HepG2 (cell line): ENCODE data around the gene LSM12. TPM values are rescaled to one million over a fixed set of nuclear protein-coding genes. Genes with fewer than 3 reads are reported as not detected.

ENCODE experiments used
- ATAC-seq: fragments of 200-7000 bp; cut with Tn5 transposase; 3 replicates; pipeline ENCODE4 v1.9.1; 2020; ENCODE audit warnings: mild to moderate bottlenecking, moderate library complexity
- BruUV-seq: library from RNA; stranded (reverse); fragments of 400-500 nt; replicated peaks from 2 replicates; lab custom pipeline; 2021; lab: Mats Ljungman, UMichigan
- CTCF ChIA-PET: fragments of 300-600 bp; formaldehyde crosslinking; extraction: SDS; loops from one replicate; lab custom pipeline; 2021; ENCODE audit warnings: low total read pairs, inconsistent platforms, low intra/inter-chr PET ratio; lab: Yijun Ruan, JAX
- POLR2A ChIA-PET: fragments of 350-600 bp; sonication (Branson Sonifier 250); formaldehyde crosslinking; loops from one replicate; lab custom pipeline; 2020; ENCODE audit warnings: antibody characterized with exemption, inconsistent platforms; lab: Yijun Ruan, JAX
- DNase-seq: peaks from one replicate; pipeline ENCODE4 v3.0.0-alpha.2; 2015; ENCODE audit warnings: low spot score
- FAIRE-seq: peaks from 3 replicates; lab custom pipeline; 2011; peaks lifted over from hg19 to GRCh38; lab: Jason Lieb, UNC
- H2AFZ ChIP-seq: one replicate; pipeline ENCODE4 v1.6.1; 2011; ENCODE audit warnings: low read length, inconsistent platforms
- H3K27ac ChIP-seq: fragments of 300-600 bp; 3 replicates; pipeline ENCODE4 v1.8.0; 2011; ENCODE audit warnings: mixed run types, mild to moderate bottlenecking, mixed read lengths, low read length, inconsistent platforms; ENCODE audit not compliant: insufficient read depth; ENCODE audit errors: extremely low read length
- H3K27me3 ChIP-seq, 2 experiments: fragments of 200-600 bp in 1 of 2; 2 replicates in 1 of 2; 3 replicates in 1 of 2; pipeline versions ENCODE4 v1.6.0 to v1.8.0; 2011; ENCODE audit warnings: low read length in 2 of 2, mild to moderate bottlenecking in 2 of 2, moderate library complexity in 2 of 2, inconsistent platforms in 1 of 2; ENCODE audit not compliant: insufficient read depth in 2 of 2, control insufficient read depth in 1 of 2
- H3K36me3 ChIP-seq, 2 experiments: fragments of 200-600 bp in 1 of 2; replicated peaks in 1 of 2; 2 replicates in 1 of 2; 3 replicates in 1 of 2; pipeline versions ENCODE4 v1.5.1 to v1.8.0; 2011; ENCODE audit warnings: low read length in 2 of 2, inconsistent platforms in 1 of 2; ENCODE audit not compliant: insufficient read depth in 2 of 2, control insufficient read depth in 1 of 2
- H3K4me1 ChIP-seq: 2 replicates; pipeline ENCODE4 v1.5.1; 2012; ENCODE audit warnings: low read length, inconsistent platforms; ENCODE audit not compliant: insufficient read depth
- H3K4me2 ChIP-seq: 2 replicates; pipeline ENCODE4 v1.6.0; 2011; ENCODE audit warnings: low read depth, low read length, inconsistent platforms
- H3K4me3 ChIP-seq, 3 experiments: fragments of 200-600 bp in 1 of 3; sonication (generic), shearing (Covaris generic) in 1 of 3; replicated peaks in 1 of 3; 2 replicates each; pipeline ENCODE4 v1.5.1; 2011 to 2016; ENCODE audit warnings: low read length in 3 of 3, inconsistent platforms in 2 of 3, low read depth in 2 of 3, mild to moderate bottlenecking in 2 of 3, control low read depth in 1 of 3, mixed read lengths in 1 of 3; ENCODE audit not compliant: insufficient read depth in 1 of 3
- H3K79me2 ChIP-seq: one replicate; pipeline ENCODE4 v1.6.1; 2011; ENCODE audit warnings: low read length, inconsistent platforms; ENCODE audit not compliant: insufficient read depth
- H3K9ac ChIP-seq: 2 replicates; pipeline ENCODE4 v1.6.0; 2011; ENCODE audit warnings: mild to moderate bottlenecking, low read depth, low read length, inconsistent platforms; ENCODE audit not compliant: insufficient read depth
- H3K9me3 ChIP-seq: 2 replicates; pipeline ENCODE4 v1.5.1; 2012; ENCODE audit warnings: mild to moderate bottlenecking, low read length
- H4K20me1 ChIP-seq: 2 replicates; pipeline ENCODE4 v1.6.0; 2011; ENCODE audit warnings: inconsistent platforms, mild to moderate bottlenecking, low read length, moderate library complexity; ENCODE audit not compliant: insufficient read depth
- AGO2 ChIP-seq: fragments of 200-400 bp; formaldehyde crosslinking; optimal IDR thresholded peaks from 2 replicates; pipeline ENCODE3; 2017; ENCODE audit warnings: mild to moderate bottlenecking, low read depth, low read length, moderate library complexity
- ATF4 ChIP-seq, 2 experiments: fragments of 450-650 bp in 1 of 2; sonication (generic) in 1 of 2; formaldehyde crosslinking; IDR thresholded peaks; 2 replicates each; pipeline versions ENCODE4 v1.5.0 to v1.8.0; 2020 to 2022; ENCODE audit warnings: mild to moderate bottlenecking in 1 of 2, missing genetic modification reagents in 1 of 2
- CTCF ChIP-seq: sonication (generic); formaldehyde crosslinking; IDR thresholded peaks from 2 replicates; pipeline ENCODE4 v1.5.0; 2020; ENCODE audit warnings: mild to moderate bottlenecking, missing genetic modification reagents, moderate library complexity
- DZIP1 ChIP-seq: sonication (generic); formaldehyde crosslinking; IDR thresholded peaks from 2 replicates; pipeline ENCODE4 v1.5.0; 2020; ENCODE audit warnings: mild to moderate bottlenecking, missing genetic modification reagents
- HNRNPUL1 ChIP-seq: fragments of 200-400 bp; formaldehyde crosslinking; IDR thresholded peaks from 2 replicates; pipeline ENCODE4 v1.6.1; 2017; ENCODE audit warnings: low read depth, mild to moderate bottlenecking, low read length, moderate library complexity
- KAT2B ChIP-seq: fragments of 150-350 bp; IDR thresholded peaks from 2 replicates; pipeline ENCODE4 v1.6.1; 2014; ENCODE audit warnings: low read depth, low read length, borderline replicate concordance
- KAT7 ChIP-seq: IDR thresholded peaks from 2 replicates; pipeline ENCODE4 v1.6.1; 2018; ENCODE audit warnings: borderline replicate concordance, missing compliant biosample characterization
- MATR3 ChIP-seq: sonication (generic); formaldehyde crosslinking; IDR thresholded peaks from 2 replicates; pipeline ENCODE4 v1.4.0; 2020; ENCODE audit warnings: missing genetic modification reagents
- MYNN ChIP-seq: sonication (generic); formaldehyde crosslinking; IDR thresholded peaks from 2 replicates; pipeline ENCODE4 v1.4.0; 2020; ENCODE audit warnings: mild to moderate bottlenecking, low read depth, missing genetic modification reagents
- ZKSCAN8 ChIP-seq: IDR thresholded peaks from 2 replicates; pipeline ENCODE4 v1.6.1; 2016; ENCODE audit warnings: borderline replicate concordance, missing genetic modification reagents, missing compliant biosample characterization
- ZNF329 ChIP-seq: sonication (generic); formaldehyde crosslinking; IDR thresholded peaks from 2 replicates; pipeline ENCODE4 v1.9.0; 2021; ENCODE audit warnings: low read depth, mild to moderate bottlenecking, missing genetic modification reagents
- WGBS: methylation state at CpG from one replicate; pipeline ENCODE4 v1.1.6; 2017; ENCODE audit warnings: low lambda C conversion rate; 5-methylcytosine and 5-hydroxymethylcytosine counted together
- in situ Hi-C: cut with HindIII; loops from 2 replicates; pipeline ENCODE4 v1.10.0; 2017; ENCODE audit warnings: low pct_unique_long_range_greater_than_20kb; ENCODE audit not compliant: extremely low pct_ligation_motif_present
- intact Hi-C: fragments of 100-400 bp; cut with micrococcal nuclease; formaldehyde crosslinking; loops from one replicate; pipeline ENCODE4 v1.10.0; 2022; ENCODE audit not compliant: unreplicated experiment
- polyA plus RNA-seq, 8 experiments: library from polyadenylated mRNA; depleted of rRNA in 3 of 8; stranded (reverse) in 7 of 8; unstranded in 1 of 8; fragments of >200 nt; fragmentation: Illumina TruSeq in 4 of 8; extraction: Trizol in 4 of 8; gene quantifications; 2 replicates each; pipeline versions ENCODE4 v1.2.1 to v1.2.3, GENCODE V29; 2011 to 2016; ENCODE audit warnings: low read depth in 4 of 8, missing spikeins in 1 of 8, mixed read lengths in 1 of 8; ENCODE audit not compliant: insufficient read depth in 1 of 8
- total RNA-seq, 5 experiments: library from RNA; depleted of rRNA; stranded (reverse); fragments of >200 nt; fragmentation: Illumina TruSeq; extraction: Trizol; gene quantifications; 2 replicates each; pipeline ENCODE4 v1.2.3, GENCODE V29; 2016; ENCODE audit warnings: low read depth in 1 of 5

LSM12 gene
- total and polyA plus RNA-seq, 2 of the 13 experiments (the other 11 are each of a cell fraction or from before 2014, with no cell fraction given): 52.8 to 55.7 TPM

GRCh38 chr17:44082256-44082927, 15.9 kb upstream of the LSM12 start:
- Histone ChIP-seq H3K4me3 (no peak overlapping the region), H3K27me3 (no peaks in the 10 kb centered on the region), H3K9me3 (no peaks in the 10 kb centered on the region), H2AFZ (no peak overlapping the region), H3K4me2 (no peak overlapping the region), H3K27ac (no peak overlapping the region), H4K20me1 (no peaks in the 10 kb centered on the region)
- in situ Hi-C loops (loop anchor here (5.0 kb wide), 1 partner anchor 40 kb away; the partner anchor contains the start of gene HDAC5), intact Hi-C loops (no loop called here)
- ChIA-PET POLR2A (interaction anchor here (1.7 kb wide), 1 partner anchor 26 kb away, joined by 5 read pairs; no protein-coding TSS in a partner anchor), CTCF (interaction anchor here (0.8 to 3.7 kb wide), 4 partner anchors 11 to 86 kb away, joined by 3 to 80 read pairs (median 12); partner anchors contain the start of gene G6PC3)
- no peak for FAIRE-seq
- no TSS peak for BruUV-seq
- WGBS: 95% methylated on average over 21 of the region's 21 CpGs
- TF ChIP-seq HNRNPUL1 (no peak), AGO2 (peak; percentile 30)
- TF ChIP-seq, all 625 proteins: peak for 1
- Histone ChIP-seq H3K9ac (no peak overlapping the region), H3K79me2 (no peaks in the 10 kb centered on the region), H3K4me1 (peaks cover 27% of the 10 kb centered on the region), H3K36me3 (peaks cover 32 to 62% of the 10 kb centered on the region in 2 experiments)
- ATAC-seq (no peak), DNase-seq (no peak)

- no peaks in the 10 kb centered on the region for H3K9me3 ChIP-seq
- BruUV-seq: no TSS peak
- H2AFZ ChIP-seq: no peak overlapping the region
- H3K27ac ChIP-seq: no peak overlapping the region
- ChIA-PET POLR2A (interaction anchor here (1.2 kb wide), 1 partner anchor 56 kb away, joined by 3 read pairs; no protein-coding TSS in a partner anchor), CTCF (no interaction called here)
- peaks cover 28% of the 10 kb centered on the region for H3K4me1 ChIP-seq
- no peaks in the 10 kb centered on the region for H3K79me2 ChIP-seq
- 96% methylated on average over 3 of the region's 3 CpGs for WGBS
- ATAC-seq (no peak), DNase-seq (no peak), FAIRE-seq (no peak)
- H3K36me3 ChIP-seq: peaks cover 33 to 62% of the 10 kb centered on the region in 2 experiments
- H4K20me1 ChIP-seq: no peaks in the 10 kb centered on the region
- in situ Hi-C loops (loop anchor here (5.0 kb wide), 1 partner anchor 41 kb away; the partner anchor contains the start of gene HDAC5), intact Hi-C loops (no loop called here)
- no peaks in the 10 kb centered on the region for H3K27me3 ChIP-seq
- no peak overlapping the region for H3K9ac ChIP-seq
- no peak overlapping the region for H3K4me3 ChIP-seq
- no peak overlapping the region for H3K4me2 ChIP-seq
- TF ChIP-seq DZIP1 (CRISPR knock-in tag) (no peak), CTCF (no peak), MATR3 (CRISPR knock-in tag) (no peak), ZNF329 (CRISPR knock-in tag) (no peak), KAT7 (CRISPR knock-in tag) (no peak), ATF4 (CRISPR knock-in tag; IDR thresholded peaks at IDR 0.05) (no peak), KAT2B (no peak), MYNN (no peak), ZKSCAN8 (no peak)
Measured at GRCh38 chr17:44081681-44082080, 15.2 kb upstream of the LSM12 start.
